Body of pancreas (tissue), 4 donors: ENCODE measurements around the gene SFR1. TPM values are rescaled to one million over a fixed set of nuclear protein-coding genes. Genes with fewer than 3 reads are reported as not detected.

Source experiments
- ATAC-seq: fragments of 150-250 bp; one replicate; pipeline ENCODE4 v1.9.1; 2016
- DNase-seq, 4 donors: peaks; one replicate each; pipeline ENCODE4 v3.0.0-alpha.2; 2019
- H3K27ac ChIP-seq, 4 donors: fragments of 200-600 bp; sonication (generic); 1 replicate in 3 of 4; 2 replicates in 1 of 4; pipeline versions ENCODE4 v1.5.1 to v1.6.1; 2016 to 2019; ENCODE audit warnings: mild to moderate bottlenecking in 1 of 4, mixed read lengths in 1 of 4, moderate library complexity in 1 of 4
- H3K27me3 ChIP-seq, 2 donors: fragments of 200-600 bp; sonication (generic); one replicate each; pipeline ENCODE4 v1.6.0; 2016; ENCODE audit warnings: mild to moderate bottlenecking in 1 of 2
- H3K36me3 ChIP-seq, 2 donors: fragments of 200-600 bp; sonication (generic); replicated peaks in 1 of 2; 2 replicates each; pipeline ENCODE4 v1.5.1; 2016; ENCODE audit warnings: low read depth in 2 of 2; ENCODE audit not compliant: insufficient read depth in 1 of 2
- H3K4me1 ChIP-seq: fragments of 200-600 bp; sonication (generic); one replicate; pipeline ENCODE4 v1.6.0; 2016
- H3K4me3 ChIP-seq, 2 donors: fragments of 200-600 bp; sonication (generic); 1 replicate in 1 of 2; 2 replicates in 1 of 2; pipeline ENCODE4 v1.5.1; 2016 to 2019
- H3K9me3 ChIP-seq, 3 donors: fragments of 200-600 bp; sonication (generic); 1 replicate in 2 of 3; 2 replicates in 1 of 3; pipeline ENCODE4 v1.5.1; 2016
- POLR2A ChIP-seq, 3 donors: fragments of 450-650 bp; IDR thresholded peaks; one replicate each; pipeline ENCODE4 v1.6.1; 2016; ENCODE audit warnings: antibody characterized with exemption in 3 of 3, mild to moderate bottlenecking in 2 of 3
- WGBS, 2 donors: methylation state at CpG; one replicate each; pipeline ENCODE4 v1.1.5; 2017; 5-methylcytosine and 5-hydroxymethylcytosine counted together
- intact Hi-C: fragments of 100-400 bp; cut with DNase I; formaldehyde crosslinking; loops from one replicate; pipeline ENCODE4 v1.15.1; 2023
- total RNA-seq, 2 donors: library from RNA; depleted of rRNA; stranded (reverse); fragments of >200 nt; gene quantifications; one replicate each; pipeline ENCODE4 v1.1.0, GENCODE V29; 2016
- TF ChIP-seq, protein P1 (sequence below), 7 experiments: fragments of 450-650 bp in 4 of 7; fragments of 200-600 bp in 3 of 7; sonication (generic) in 3 of 7; IDR thresholded peaks; one replicate each; pipeline ENCODE4 v1.5.1; 2016 to 2019; ENCODE audit warnings: antibody characterized with exemption in 7 of 7

SFR1 gene
- total RNA-seq, 2 donors from 2014 or later = 3.3 to 5.2 TPM

DNA sequence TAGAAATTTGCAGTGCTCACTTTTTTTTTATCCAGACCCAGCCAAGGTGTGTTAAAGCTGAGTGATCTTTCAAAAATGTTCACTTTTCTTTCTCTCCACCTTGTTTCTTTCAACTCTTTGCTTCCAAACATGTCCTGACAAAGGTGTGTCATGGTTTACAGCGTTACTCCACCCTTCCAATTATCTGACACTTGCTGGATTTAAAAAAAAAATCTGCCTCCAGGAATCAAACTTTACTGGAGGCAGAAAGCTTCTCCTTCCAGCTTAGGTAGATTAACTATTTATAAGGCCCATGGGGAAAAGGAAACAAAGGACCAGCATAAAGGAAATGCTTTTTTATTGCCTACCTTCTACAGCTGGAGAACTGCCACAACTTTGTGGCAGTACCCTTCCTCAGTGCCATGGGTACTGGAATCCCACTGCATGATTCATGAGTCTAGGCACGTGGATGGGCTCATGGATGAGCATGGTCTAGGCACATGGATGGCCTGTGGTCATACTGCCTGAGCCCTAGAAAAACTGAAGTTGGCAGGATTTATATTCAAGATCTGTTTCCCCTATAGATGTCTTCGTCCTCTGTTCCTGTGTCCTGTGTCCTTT, 36.1 kb upstream of the SFR1 start, which contains the start of gene COL17A1:
Gene COL17A1, minus strand, starts transcription at position 80 of the 600 bp plus-strand sequence. CDS start 5,207 bp downstream, outside the sequence.
- H3K4me3 ChIP-seq = no peak within 1 kb of the TSS
- ATAC-seq (no peak), DNase-seq (no peak)
- no peak within 1 kb of the TSS for H3K27ac ChIP-seq
- H3K36me3 ChIP-seq = no peaks in the 10 kb centered on the region
- peaks cover 8% of the 10 kb centered on the region for H3K4me1 ChIP-seq
- intact Hi-C loops = no loop called here
- WGBS, 2 donors = 70 to 72% methylated on average over 3 of the region's 3 CpGs
- no peak for TF ChIP-seq POLR2A (IDR thresholded peaks at IDR 0.05)
- H3K27me3 ChIP-seq = no peaks in the 10 kb centered on the region
- H3K9me3 ChIP-seq = no peaks in the 10 kb centered on the region

DNA sequence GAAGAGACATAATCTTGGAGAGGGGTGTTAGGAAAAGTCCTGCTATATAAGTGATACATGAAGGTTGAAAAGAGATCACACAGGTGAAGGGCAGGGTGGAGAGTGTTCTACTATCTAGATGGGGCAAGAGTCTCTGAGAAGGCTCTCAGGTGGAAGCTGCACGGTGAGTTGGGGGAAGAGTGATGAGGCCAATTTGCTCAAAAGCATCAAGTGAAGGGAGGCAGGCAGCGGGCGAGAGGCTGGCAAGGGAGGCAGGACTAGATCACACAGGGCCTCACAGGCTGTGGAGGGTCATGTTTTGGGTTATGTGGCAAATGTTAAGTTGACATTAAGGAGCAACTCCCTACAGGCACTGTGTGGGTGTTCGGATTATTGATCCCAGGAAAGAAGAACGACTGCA, 33.7 kb upstream of the SFR1 start:
- no peaks in the 10 kb centered on the region for H3K27me3 ChIP-seq
- no peaks in the 10 kb centered on the region for H3K36me3 ChIP-seq
- TF ChIP-seq, protein P1, sequence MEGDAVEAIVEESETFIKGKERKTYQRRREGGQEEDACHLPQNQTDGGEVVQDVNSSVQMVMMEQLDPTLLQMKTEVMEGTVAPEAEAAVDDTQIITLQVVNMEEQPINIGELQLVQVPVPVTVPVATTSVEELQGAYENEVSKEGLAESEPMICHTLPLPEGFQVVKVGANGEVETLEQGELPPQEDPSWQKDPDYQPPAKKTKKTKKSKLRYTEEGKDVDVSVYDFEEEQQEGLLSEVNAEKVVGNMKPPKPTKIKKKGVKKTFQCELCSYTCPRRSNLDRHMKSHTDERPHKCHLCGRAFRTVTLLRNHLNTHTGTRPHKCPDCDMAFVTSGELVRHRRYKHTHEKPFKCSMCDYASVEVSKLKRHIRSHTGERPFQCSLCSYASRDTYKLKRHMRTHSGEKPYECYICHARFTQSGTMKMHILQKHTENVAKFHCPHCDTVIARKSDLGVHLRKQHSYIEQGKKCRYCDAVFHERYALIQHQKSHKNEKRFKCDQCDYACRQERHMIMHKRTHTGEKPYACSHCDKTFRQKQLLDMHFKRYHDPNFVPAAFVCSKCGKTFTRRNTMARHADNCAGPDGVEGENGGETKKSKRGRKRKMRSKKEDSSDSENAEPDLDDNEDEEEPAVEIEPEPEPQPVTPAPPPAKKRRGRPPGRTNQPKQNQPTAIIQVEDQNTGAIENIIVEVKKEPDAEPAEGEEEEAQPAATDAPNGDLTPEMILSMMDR (IDR thresholded peaks at IDR 0.05) = no peak
- TF ChIP-seq POLR2A (IDR thresholded peaks at IDR 0.05) = no peak
- no peaks in the 10 kb centered on the region for H3K9me3 ChIP-seq
- ATAC-seq = no peak
- intact Hi-C loops = no loop called here
- H3K4me1 ChIP-seq = peaks cover 8% of the 10 kb centered on the region
- WGBS, 2 donors = 76 to 82% methylated on average over 5 of the region's 5 CpGs
- no peak overlapping the region for H3K4me3 ChIP-seq
- no peak overlapping the region for H3K27ac ChIP-seq
- no peak for DNase-seq

DNA sequence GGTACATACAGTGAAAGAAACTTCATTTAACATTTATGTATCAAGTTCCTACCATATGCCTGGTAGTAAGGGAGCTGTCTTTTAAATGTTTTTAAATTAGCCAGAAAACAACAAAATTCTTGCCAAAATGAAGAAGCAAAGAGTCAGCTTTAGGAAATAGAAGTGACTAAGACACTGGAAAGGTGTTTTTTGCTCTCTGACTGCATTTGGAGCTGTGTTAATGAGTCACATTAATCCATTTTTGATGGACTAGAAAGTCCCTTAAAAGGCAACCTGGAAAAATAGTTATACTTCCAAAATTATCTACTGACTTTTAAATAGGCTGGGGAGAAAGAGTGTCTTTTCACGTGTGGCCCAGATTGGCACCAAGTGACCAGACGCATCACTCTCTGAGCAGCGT, 32.4 kb upstream of the SFR1 start:
- no peak overlapping the region for H3K27ac ChIP-seq
- DNase-seq (no peak), ATAC-seq (no peak)
- H3K4me3 ChIP-seq = no peak overlapping the region
- intact Hi-C loops = no loop called here
- TF ChIP-seq, protein P1 (IDR thresholded peaks at IDR 0.05) = no peak
- no peak for TF ChIP-seq POLR2A (IDR thresholded peaks at IDR 0.05)
- H3K9me3 ChIP-seq = no peaks in the 10 kb centered on the region
- no peaks in the 10 kb centered on the region for H3K36me3 ChIP-seq
- WGBS, 2 donors = 82 to 85% methylated on average over 3 of the region's 3 CpGs
- peaks cover 4% of the 10 kb centered on the region for H3K4me1 ChIP-seq
- no peaks in the 10 kb centered on the region for H3K27me3 ChIP-seq

DNA sequence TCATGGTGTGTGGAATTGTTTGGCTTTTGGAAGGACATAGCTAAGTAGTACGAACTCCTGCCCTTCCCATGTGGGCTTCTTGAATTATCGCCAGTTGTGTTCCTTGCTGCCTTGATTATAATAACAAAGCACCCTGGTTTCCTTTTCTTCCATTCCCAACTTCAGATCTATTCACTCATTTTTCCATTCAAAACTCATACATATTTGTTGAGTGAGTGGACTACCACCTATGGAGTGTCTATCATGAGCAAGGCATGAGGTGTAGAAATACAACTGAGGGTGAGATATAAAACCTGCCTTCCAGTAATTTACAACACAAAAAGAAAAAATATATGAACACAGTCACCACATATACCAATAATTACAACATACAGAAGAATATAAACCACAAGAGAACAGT, 31.4 kb upstream of the SFR1 start:
- no peaks in the 10 kb centered on the region for H3K9me3 ChIP-seq
- ATAC-seq (no peak), DNase-seq (no peak)
- no peaks in the 10 kb centered on the region for H3K4me1 ChIP-seq
- no peaks in the 10 kb centered on the region for H3K27me3 ChIP-seq
- H3K36me3 ChIP-seq = no peaks in the 10 kb centered on the region
- no peak overlapping the region for H3K27ac ChIP-seq
- 68 to 73% methylated on average over 2 of the region's 2 CpGs for WGBS, 2 donors
- no peak for TF ChIP-seq POLR2A (IDR thresholded peaks at IDR 0.05)
- TF ChIP-seq, protein P1 (IDR thresholded peaks at IDR 0.05) = no peak
- intact Hi-C loops = no loop called here
- H3K4me3 ChIP-seq = no peak overlapping the region

DNA sequence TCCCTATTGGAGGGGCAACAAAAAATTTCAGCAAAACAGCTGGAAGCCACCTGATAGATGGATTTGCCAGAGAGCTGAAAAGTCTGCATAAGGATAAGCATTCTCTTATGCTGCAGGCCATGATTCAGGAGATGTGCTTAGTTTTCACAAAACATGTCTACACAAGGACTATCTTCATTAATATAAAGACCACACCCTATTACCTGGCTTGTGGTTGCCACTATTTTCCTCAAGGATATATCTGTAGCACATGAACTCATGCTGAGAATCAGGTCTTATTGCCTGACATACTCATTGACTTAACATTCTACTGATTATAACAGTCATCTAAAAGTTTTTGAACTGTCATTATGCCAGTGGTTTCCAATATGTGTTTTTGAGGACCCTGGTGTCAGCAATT, 29.2 kb upstream of the SFR1 start:
- ATAC-seq (no peak), DNase-seq (no peak)
- intact Hi-C loops = no loop called here
- Histone ChIP-seq H3K4me3 (no peak overlapping the region), H3K4me1 (no peaks in the 10 kb centered on the region), H3K27ac (no peak overlapping the region), H3K36me3 (no peaks in the 10 kb centered on the region), H3K9me3 (no peaks in the 10 kb centered on the region), H3K27me3 (no peaks in the 10 kb centered on the region)
- no peak for TF ChIP-seq POLR2A (IDR thresholded peaks at IDR 0.05)
- TF ChIP-seq, protein P1 (IDR thresholded peaks at IDR 0.05) = no peak
